Measurements from ENCODE around the gene XCL1.

XCL1 gene

GRCh38 chr1:168614235-168614634, 37.8 kb downstream of the XCL1 start:
- Histone ChIP-seq H3K27me3 (replicated peaks; ENCODE audit: control insufficient read depth, insufficient read depth, low read length) (no peaks in the 10 kb centered on the region), H3K4me3 (replicated peaks; ENCODE audit: low read depth, low read length) (no peak overlapping the region), H3K36me3 (ENCODE audit: control insufficient read depth, insufficient read depth, low read length) (no peaks in the 10 kb centered on the region)
- no peak for DNase-seq (ENCODE audit: extremely low read depth, insufficient read length)
- TF ChIP-seq, protein P1, sequence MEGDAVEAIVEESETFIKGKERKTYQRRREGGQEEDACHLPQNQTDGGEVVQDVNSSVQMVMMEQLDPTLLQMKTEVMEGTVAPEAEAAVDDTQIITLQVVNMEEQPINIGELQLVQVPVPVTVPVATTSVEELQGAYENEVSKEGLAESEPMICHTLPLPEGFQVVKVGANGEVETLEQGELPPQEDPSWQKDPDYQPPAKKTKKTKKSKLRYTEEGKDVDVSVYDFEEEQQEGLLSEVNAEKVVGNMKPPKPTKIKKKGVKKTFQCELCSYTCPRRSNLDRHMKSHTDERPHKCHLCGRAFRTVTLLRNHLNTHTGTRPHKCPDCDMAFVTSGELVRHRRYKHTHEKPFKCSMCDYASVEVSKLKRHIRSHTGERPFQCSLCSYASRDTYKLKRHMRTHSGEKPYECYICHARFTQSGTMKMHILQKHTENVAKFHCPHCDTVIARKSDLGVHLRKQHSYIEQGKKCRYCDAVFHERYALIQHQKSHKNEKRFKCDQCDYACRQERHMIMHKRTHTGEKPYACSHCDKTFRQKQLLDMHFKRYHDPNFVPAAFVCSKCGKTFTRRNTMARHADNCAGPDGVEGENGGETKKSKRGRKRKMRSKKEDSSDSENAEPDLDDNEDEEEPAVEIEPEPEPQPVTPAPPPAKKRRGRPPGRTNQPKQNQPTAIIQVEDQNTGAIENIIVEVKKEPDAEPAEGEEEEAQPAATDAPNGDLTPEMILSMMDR (IDR thresholded peaks at IDR 0.05; ENCODE audit: insufficient read depth, low read length, poor library complexity, severe bottlenecking): no peak

- Histone ChIP-seq H3K4me3 (replicated peaks; ENCODE audit: low read depth, low read length) (no peak overlapping the region), H3K27me3 (replicated peaks; ENCODE audit: control insufficient read depth, insufficient read depth, low read length) (no peaks in the 10 kb centered on the region; the same call in 1 of the 2 replicates), H3K36me3 (ENCODE audit: control insufficient read depth, insufficient read depth, low read length) (no peaks in the 10 kb centered on the region)
- no peak for DNase-seq (ENCODE audit: extremely low read depth, insufficient read length)
- TF ChIP-seq, protein P1 (IDR thresholded peaks at IDR 0.05; ENCODE audit: insufficient read depth, low read length, poor library complexity, severe bottlenecking): no peak
Measured at GRCh38 chr1:168615965-168616364, 39.6 kb downstream of the XCL1 start.

- Histone ChIP-seq H3K4me3 (replicated peaks; ENCODE audit: low read depth, low read length) (no peak overlapping the region), H3K36me3 (ENCODE audit: control insufficient read depth, insufficient read depth, low read length) (no peaks in the 10 kb centered on the region), H3K27me3 (replicated peaks; ENCODE audit: control insufficient read depth, insufficient read depth, low read length) (peaks cover 1% of the 10 kb centered on the region)
- TF ChIP-seq, protein P1 (IDR thresholded peaks at IDR 0.05; ENCODE audit: insufficient read depth, low read length, poor library complexity, severe bottlenecking): no peak
- DNase-seq (ENCODE audit: extremely low read depth, insufficient read length): no peak
Measured at GRCh38 chr1:168617974-168618750, 41.8 kb downstream of the XCL1 start.

GRCh38 chr1:168618886-168619285, 42.5 kb downstream of the XCL1 start:
- TF ChIP-seq, protein P1 (IDR thresholded peaks at IDR 0.05; ENCODE audit: insufficient read depth, low read length, poor library complexity, severe bottlenecking): no peak
- no peaks in the 10 kb centered on the region for H3K36me3 ChIP-seq (ENCODE audit: control insufficient read depth, insufficient read depth, low read length)
- no peak overlapping the region for H3K4me3 ChIP-seq (replicated peaks; ENCODE audit: low read depth, low read length)
- peaks cover 2% of the 10 kb centered on the region for H3K27me3 ChIP-seq (replicated peaks; ENCODE audit: control insufficient read depth, insufficient read depth, low read length)
- no peak for DNase-seq (ENCODE audit: extremely low read depth, insufficient read length)

DNA sequence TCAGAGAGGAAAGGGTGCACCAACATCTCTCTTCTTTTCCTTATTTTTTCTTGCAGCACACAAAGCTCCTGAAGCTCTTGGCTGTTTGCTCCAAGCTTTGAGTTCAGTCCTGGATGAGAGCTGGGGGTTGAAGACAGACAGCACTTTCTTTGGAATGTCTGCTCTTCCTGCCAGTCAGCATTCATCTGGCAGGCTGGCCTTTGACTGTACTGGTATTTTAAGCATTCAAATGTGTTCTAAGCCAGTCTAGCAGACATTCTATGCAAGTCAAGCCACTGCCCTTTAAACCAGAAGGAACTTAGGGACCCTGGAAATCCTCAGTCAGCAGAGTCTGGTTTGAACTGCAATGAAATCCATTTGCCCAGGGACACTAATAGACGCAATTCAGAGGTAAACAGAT, 45.0 kb downstream of the XCL1 start:
- DNase-seq (ENCODE audit: extremely low read depth, insufficient read length): no peak
- no peaks in the 10 kb centered on the region for H3K36me3 ChIP-seq (ENCODE audit: control insufficient read depth, insufficient read depth, low read length)
- peaks cover 2% of the 10 kb centered on the region for H3K27me3 ChIP-seq (replicated peaks; ENCODE audit: control insufficient read depth, insufficient read depth, low read length)
- H3K4me3 ChIP-seq (replicated peaks; ENCODE audit: low read depth, low read length): no peak overlapping the region
- TF ChIP-seq, protein P1 (IDR thresholded peaks at IDR 0.05; ENCODE audit: insufficient read depth, low read length, poor library complexity, severe bottlenecking): no peak
